ENCODE results near the gene LTA.

The LTA gene

DNA sequence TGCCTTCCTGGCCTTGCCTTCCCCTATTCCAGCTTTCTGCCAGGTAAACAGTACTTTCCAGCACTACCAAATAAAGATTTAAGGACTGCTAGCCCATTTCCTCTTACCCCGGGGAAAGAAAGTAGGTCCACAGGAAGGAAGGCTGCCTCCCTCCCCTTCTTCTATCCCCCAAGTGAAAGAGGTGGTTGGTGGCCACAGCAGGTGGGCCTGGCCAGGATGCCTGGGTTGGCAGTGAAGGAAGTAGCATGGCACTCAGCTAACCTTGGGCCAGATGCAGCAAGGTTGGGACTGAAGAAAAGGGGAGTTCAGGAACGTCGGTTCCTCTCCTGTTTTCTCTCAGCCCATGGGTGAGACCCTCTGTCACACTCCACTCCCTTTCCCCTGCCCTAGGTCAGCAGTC is 15.8 kb upstream of the LTA start:
- TF ChIP-seq, protein P1, sequence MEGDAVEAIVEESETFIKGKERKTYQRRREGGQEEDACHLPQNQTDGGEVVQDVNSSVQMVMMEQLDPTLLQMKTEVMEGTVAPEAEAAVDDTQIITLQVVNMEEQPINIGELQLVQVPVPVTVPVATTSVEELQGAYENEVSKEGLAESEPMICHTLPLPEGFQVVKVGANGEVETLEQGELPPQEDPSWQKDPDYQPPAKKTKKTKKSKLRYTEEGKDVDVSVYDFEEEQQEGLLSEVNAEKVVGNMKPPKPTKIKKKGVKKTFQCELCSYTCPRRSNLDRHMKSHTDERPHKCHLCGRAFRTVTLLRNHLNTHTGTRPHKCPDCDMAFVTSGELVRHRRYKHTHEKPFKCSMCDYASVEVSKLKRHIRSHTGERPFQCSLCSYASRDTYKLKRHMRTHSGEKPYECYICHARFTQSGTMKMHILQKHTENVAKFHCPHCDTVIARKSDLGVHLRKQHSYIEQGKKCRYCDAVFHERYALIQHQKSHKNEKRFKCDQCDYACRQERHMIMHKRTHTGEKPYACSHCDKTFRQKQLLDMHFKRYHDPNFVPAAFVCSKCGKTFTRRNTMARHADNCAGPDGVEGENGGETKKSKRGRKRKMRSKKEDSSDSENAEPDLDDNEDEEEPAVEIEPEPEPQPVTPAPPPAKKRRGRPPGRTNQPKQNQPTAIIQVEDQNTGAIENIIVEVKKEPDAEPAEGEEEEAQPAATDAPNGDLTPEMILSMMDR (conservative IDR thresholded peaks at IDR 0.05), result no peak
- H3K27ac ChIP-seq, result no peak overlapping the region

DNA sequence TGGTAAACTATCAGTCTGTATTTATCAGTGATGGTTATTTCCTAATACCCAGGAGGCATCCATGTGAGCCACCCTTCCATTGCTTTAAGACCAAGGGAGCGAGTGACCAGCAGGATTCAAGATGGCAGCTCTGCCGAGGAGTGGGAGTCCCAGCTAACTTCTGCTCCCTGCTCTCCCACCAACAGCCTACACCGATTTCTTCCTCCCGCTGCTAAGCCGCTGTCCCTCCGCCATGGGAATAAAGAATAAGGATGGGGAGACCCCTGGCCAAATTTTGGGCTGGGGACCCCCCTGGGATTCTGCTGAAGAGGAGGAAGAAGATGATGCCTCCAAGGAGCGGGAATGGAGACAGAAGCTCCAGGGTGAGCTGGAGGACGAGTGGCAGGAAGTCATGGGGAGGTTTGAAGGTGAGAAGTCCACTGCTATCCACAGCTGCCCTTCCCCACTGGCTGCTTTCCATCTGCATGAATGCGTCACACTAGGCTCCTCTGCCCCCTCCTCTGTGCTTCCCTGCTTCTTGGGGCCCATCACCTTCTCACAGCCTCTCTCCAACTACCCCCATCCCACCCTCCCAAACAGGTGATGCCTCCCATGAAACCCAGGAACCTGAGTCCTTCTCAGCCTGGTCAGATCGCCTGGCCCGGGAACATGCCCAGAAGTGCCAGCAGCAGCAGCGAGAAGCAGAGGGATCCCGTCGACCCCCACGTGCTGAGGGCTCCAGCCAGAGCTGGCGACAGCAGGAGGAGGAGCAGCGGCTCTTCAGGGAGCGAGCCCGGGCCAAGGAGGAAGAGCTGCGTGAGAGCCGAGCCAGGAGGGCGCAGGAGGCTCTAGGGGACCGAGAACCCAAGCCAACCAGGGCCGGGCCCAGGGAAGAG is 14.4 kb upstream of the LTA start:
- TF ChIP-seq, protein P1 (conservative IDR thresholded peaks at IDR 0.05), result no peak
- no peak overlapping the region for H3K27ac ChIP-seq

DNA sequence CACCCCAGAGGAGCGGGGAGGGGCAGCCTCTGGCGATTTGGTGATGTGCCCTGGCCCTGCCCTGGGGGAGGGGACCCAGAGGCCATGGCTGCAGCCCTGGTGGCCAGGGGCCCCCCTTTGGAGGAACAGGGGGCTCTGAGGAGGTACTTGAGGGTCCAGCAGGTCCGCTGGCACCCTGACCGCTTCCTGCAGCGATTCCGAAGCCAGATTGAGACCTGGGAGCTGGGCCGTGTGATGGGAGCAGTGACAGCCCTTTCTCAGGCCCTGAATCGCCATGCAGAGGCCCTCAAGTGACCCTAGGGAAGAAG is 13.8 kb upstream of the LTA start:
- H3K27ac ChIP-seq, result no peak overlapping the region

DNA sequence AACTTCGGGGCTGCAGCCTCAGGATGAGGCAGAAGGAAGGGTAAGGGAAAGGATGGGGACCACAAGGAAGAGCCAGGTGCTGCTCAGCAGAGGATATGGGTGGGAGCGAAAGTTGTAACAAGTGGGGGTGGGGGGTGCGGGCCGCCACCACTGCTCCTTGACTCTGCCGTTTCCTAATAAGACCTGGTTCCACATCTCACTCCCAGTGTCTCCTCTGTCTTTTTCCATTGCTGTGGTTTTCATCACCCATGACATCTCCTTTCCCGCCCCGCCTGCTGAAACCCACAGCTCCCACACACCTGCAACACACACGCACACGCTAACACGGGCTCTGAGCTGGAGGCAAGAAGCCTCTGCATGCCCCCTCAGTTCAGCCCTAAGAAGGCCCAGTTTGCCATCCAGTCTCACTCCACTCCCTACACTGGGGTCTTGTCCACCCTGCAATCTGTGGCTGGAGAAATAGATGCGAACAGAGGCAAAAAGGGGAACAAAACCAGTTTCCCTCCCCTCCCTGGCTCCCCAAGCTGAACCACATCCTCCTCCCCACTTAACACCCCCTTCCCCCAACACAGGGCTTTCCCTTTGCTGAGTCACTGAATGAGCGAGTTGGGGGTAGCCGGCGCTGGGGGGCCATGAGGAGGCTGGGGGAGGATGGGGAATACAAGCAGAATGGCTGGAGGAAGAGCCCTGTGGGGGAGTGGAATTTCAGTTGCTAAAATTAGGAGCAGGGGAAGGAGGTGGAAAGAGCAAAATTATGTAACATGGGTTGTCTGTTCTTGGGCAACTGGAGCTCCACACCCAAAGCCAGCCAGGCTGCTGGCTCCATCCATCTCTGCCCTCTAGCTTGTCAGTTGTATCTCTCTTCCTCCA is 13.2 kb upstream of the LTA start:
- TF ChIP-seq, protein P1 (conservative IDR thresholded peaks at IDR 0.05), result no peak
- H3K27ac ChIP-seq, result no peak overlapping the region

More for the DNA sequence above, 13.8 kb upstream of the LTA start:
- TF ChIP-seq, protein P1 (conservative IDR thresholded peaks at IDR 0.05), result no peak

DNA sequence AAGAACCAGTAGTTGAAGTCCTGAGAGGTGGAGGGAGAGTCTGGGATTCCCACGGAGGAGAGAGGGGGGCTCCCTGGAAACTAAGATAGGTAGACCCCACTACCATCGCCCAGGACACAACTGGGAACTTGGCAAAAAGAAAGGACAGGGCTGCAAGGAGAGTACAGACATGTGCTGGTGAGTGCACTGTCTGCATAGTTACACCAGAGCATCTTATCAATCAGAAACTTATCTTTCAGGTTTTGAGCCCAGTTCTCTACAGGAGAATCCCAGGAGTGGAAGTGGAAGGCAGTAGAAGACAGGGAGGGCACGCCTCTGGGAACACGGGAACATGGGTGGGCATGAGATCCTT is 12.5 kb upstream of the LTA start:
- TF ChIP-seq, protein P1 (conservative IDR thresholded peaks at IDR 0.05), result no peak
- H3K27ac ChIP-seq, result no peak overlapping the region

DNA sequence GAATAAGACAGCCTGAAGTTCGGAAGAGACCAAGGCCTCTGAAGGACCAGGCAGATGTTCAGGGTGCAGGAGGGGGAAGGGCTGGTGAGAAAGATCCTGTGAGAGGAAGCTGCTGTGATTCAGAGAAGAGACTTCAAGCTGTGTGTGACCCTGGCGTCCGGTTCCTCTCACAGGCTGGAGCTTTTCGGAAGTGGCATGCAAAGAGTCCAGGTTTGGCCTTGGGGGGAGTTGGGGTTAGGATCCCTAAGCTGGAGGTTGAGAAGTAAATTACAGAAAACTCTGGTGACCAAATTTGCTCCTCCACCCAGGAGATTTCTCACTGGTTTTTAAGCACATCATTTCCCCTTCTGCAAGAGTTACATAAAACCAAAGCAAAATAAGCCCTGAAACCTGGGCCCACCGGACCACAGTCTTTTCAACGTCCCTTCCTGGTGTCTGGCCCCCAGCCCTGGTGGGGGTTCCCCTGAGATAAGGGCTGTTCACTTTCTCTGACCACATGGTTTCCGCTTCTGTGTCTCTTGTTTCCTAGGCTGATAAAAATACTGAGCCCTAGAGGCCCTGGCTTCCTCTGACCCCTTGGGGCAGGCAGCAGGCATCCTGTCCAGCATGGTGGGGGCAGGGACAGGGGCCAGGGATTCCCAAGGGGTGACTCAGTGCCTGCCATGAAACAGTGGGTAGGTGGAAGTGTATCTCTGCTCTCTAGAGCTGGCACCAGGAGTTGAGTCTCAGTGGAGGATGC is 12.0 kb upstream of the LTA start:
- H3K27ac ChIP-seq, result no peak overlapping the region
- TF ChIP-seq, protein P1 (conservative IDR thresholded peaks at IDR 0.05), result no peak

DNA sequence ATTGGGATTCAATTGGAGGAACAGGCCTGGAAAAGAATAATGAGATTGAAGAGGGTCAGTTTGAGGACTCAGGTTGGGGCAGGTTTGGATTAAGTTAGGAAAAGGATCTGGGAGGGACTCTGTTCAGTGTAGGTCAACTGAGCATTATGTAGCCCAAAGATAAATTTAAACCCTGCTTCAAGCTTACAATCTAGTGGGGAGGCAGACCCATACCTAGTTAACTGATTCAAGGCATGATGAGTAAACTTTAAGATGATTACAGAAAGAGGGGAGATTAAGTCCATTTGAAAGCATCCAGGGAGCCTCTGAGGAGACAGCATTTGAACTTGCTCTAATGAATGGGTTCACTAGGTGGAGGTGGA is 11.4 kb upstream of the LTA start:
- no peak overlapping the region for H3K27ac ChIP-seq
- TF ChIP-seq, protein P1 (conservative IDR thresholded peaks at IDR 0.05), result no peak
